Prostate gland (tissue), 2 donors: Measurements from ENCODE around the gene ZNF892.

Experiments used
- POLR2A ChIP-seq: fragments of 450-650 bp; IDR thresholded peaks from one replicate; pipeline ENCODE4 v1.6.1; 2016; ENCODE audit warnings: antibody characterized with exemption, mild to moderate bottlenecking
- POLR2AphosphoS5 ChIP-seq: sonication (generic); formaldehyde crosslinking; IDR thresholded peaks from one replicate; pipeline ENCODE4 v1.6.1; 2017; ENCODE audit warnings: antibody characterized with exemption
- TF ChIP-seq, protein P1 (sequence below), 4 experiments: fragments of 200-600 bp in 2 of 4; fragments of 450-650 bp in 2 of 4; sonication (generic) in 2 of 4; IDR thresholded peaks; 1 replicate in 3 of 4; 2 replicates in 1 of 4; pipeline ENCODE4 v1.5.1; 2016 to 2019; ENCODE audit warnings: antibody characterized with exemption in 4 of 4, mild to moderate bottlenecking in 2 of 4, moderate library complexity in 2 of 4

DNA sequence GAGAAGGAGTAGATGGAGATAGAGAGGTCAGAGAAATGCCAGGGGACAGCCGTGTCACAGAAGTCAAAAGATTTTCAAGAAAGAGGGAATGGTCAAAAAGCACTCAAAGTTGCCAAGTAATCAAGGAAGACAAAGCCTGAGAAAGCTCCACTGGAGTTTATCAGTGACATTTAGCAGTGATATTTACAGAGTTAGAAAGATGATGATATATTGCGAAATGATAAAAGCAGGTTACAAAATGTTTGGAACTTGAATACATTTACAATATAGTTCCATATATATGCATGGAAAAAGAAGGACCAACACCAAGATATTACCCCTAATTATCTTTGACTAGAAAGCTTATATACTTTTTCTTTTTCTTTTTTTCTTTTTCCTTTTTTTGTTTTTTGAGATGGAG lies 21.3 kb upstream of the ZNF892 start:
- TF ChIP-seq POLR2A = no peak
- TF ChIP-seq, protein P1, sequence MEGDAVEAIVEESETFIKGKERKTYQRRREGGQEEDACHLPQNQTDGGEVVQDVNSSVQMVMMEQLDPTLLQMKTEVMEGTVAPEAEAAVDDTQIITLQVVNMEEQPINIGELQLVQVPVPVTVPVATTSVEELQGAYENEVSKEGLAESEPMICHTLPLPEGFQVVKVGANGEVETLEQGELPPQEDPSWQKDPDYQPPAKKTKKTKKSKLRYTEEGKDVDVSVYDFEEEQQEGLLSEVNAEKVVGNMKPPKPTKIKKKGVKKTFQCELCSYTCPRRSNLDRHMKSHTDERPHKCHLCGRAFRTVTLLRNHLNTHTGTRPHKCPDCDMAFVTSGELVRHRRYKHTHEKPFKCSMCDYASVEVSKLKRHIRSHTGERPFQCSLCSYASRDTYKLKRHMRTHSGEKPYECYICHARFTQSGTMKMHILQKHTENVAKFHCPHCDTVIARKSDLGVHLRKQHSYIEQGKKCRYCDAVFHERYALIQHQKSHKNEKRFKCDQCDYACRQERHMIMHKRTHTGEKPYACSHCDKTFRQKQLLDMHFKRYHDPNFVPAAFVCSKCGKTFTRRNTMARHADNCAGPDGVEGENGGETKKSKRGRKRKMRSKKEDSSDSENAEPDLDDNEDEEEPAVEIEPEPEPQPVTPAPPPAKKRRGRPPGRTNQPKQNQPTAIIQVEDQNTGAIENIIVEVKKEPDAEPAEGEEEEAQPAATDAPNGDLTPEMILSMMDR (IDR thresholded peaks at IDR 0.05) = no peak
- no peak for TF ChIP-seq POLR2AphosphoS5
